ENCODE data around the gene CAMK1D.
"Not testable (repeated sequence)": the region's sequence is repeated elsewhere in the genome, so short reads cannot be mapped to it uniquely, and the experiment has no call there.

Gene CAMK1D

GRCh38 chr10:12327476-12327875, 21.9 kb upstream of the CAMK1D start:
- no peak overlapping the region for H3K4me3 ChIP-seq (ENCODE audit: low read length)
- no peak overlapping the region for H3K9ac ChIP-seq (ENCODE audit: low read length)
- no peaks in the 10 kb centered on the region for H3K9me3 ChIP-seq (ENCODE audit: control insufficient read depth, low read length)
- H3K4me1 ChIP-seq (ENCODE audit: control insufficient read depth, insufficient read depth, low read length), result no peaks in the 10 kb centered on the region
- no peaks in the 10 kb centered on the region for H3K27me3 ChIP-seq (ENCODE audit: control insufficient read depth, insufficient read depth, low read length)
- no peaks in the 10 kb centered on the region for H3K36me3 ChIP-seq (ENCODE audit: control insufficient read depth, insufficient read depth, low read length)

GRCh38 chr10:12328312-12328711, 21.0 kb upstream of the CAMK1D start:
- not testable (repeated sequence) for H3K9me3 ChIP-seq (ENCODE audit: control insufficient read depth, low read length); H3K36me3 ChIP-seq (ENCODE audit: control insufficient read depth, insufficient read depth, low read length); H3K9ac ChIP-seq (ENCODE audit: low read length); H3K27me3 ChIP-seq (ENCODE audit: control insufficient read depth, insufficient read depth, low read length); H3K4me1 ChIP-seq (ENCODE audit: control insufficient read depth, insufficient read depth, low read length); H3K4me3 ChIP-seq (ENCODE audit: low read length)

DNA sequence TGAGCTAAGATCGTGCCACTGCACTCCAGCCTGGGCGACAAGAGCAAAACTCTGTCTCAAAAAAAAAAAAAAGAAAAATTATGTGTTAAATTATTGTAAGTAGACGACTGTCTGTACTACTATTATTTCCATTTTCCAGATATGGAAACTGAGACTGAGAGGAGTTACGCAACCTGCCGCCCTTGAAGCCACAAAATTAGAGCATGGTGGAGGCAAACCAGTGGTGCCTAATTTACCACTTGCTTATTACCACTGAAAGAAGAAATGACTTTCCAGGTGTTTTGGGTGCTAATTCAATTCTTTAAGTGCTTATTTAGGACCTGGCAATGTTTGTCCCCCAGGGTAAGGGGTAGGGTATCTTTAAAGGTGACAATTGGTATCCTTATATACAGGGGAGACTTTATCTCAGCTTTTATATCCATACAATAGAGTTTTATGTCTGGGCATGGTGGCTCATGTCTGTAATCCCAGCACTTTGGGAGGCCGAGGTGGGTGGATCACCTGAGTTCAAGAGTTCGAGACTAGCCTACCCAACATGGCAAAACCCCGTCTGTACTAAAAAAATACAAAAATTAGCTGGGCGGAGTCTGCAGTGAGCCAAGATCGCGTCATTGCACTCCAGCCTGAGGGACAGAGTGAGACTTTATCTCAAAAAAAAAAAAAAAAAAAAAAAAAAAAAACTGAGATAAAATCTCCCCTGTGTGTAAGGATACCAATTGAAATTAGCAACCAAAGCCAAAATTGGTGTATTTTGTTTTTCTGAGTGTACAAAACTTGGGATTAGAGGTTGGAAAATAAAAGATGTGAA, 16.6 kb upstream of the CAMK1D start:
- no peak overlapping the region for H3K9ac ChIP-seq (ENCODE audit: low read length)
- no peaks in the 10 kb centered on the region for H3K36me3 ChIP-seq (ENCODE audit: control insufficient read depth, insufficient read depth, low read length)
- H3K4me1 ChIP-seq (ENCODE audit: control insufficient read depth, insufficient read depth, low read length), result peaks cover 7% of the 10 kb centered on the region
- no peaks in the 10 kb centered on the region for H3K9me3 ChIP-seq (ENCODE audit: control insufficient read depth, low read length)
- peaks cover 3% of the 10 kb centered on the region for H3K27me3 ChIP-seq (ENCODE audit: control insufficient read depth, insufficient read depth, low read length)
- H3K4me3 ChIP-seq (ENCODE audit: low read length), result no peak overlapping the region

GRCh38 chr10:12333380-12334185, 15.8 kb upstream of the CAMK1D start:
- H3K9ac ChIP-seq (ENCODE audit: low read length), result no peak overlapping the region
- peaks cover 3% of the 10 kb centered on the region for H3K27me3 ChIP-seq (ENCODE audit: control insufficient read depth, insufficient read depth, low read length)
- H3K4me1 ChIP-seq (ENCODE audit: control insufficient read depth, insufficient read depth, low read length), result peaks cover 7% of the 10 kb centered on the region
- H3K4me3 ChIP-seq (ENCODE audit: low read length), result no peak overlapping the region
- no peaks in the 10 kb centered on the region for H3K36me3 ChIP-seq (ENCODE audit: control insufficient read depth, insufficient read depth, low read length)
- no peaks in the 10 kb centered on the region for H3K9me3 ChIP-seq (ENCODE audit: control insufficient read depth, low read length)

GRCh38 chr10:12334186-12334530, 15.2 kb upstream of the CAMK1D start:
- Histone ChIP-seq H3K9me3 (ENCODE audit: control insufficient read depth, low read length) (no peaks in the 10 kb centered on the region), H3K4me3 (ENCODE audit: low read length) (no peak overlapping the region), H3K36me3 (ENCODE audit: control insufficient read depth, insufficient read depth, low read length) (no peaks in the 10 kb centered on the region), H3K27me3 (ENCODE audit: control insufficient read depth, insufficient read depth, low read length) (peaks cover 3% of the 10 kb centered on the region), H3K9ac (ENCODE audit: low read length) (no peak overlapping the region), H3K4me1 (ENCODE audit: control insufficient read depth, insufficient read depth, low read length) (peaks cover 7% of the 10 kb centered on the region)

DNA sequence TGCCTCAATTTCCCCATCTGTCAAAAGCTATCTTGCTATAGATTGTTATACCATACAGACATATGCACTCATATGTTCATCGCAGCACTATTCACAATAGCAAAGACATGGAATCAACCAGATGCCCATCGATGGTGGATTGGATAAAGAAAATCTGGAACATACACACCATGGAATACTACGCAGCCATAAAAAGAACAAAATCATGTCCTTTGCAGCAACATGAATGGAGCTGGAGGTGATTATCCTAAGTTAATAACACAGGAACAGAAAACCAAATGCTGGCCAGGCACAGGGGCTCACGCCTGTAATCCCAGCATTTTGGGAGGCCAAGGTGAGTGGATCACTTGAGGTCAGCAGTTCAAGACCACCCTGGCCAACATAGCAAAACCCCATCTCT, 14.2 kb upstream of the CAMK1D start:
- H3K27me3 ChIP-seq (ENCODE audit: control insufficient read depth, insufficient read depth, low read length), result not testable (repeated sequence)

GRCh38 chr10:12337453-12338372, 11.6 kb upstream of the CAMK1D start:
- Histone ChIP-seq H3K36me3 (ENCODE audit: control insufficient read depth, insufficient read depth, low read length) (no peaks in the 10 kb centered on the region), H3K9ac (ENCODE audit: low read length) (no peak overlapping the region), H3K27me3 (ENCODE audit: control insufficient read depth, insufficient read depth, low read length) (peaks cover 3% of the 10 kb centered on the region), H3K9me3 (ENCODE audit: control insufficient read depth, low read length) (no peaks in the 10 kb centered on the region), H3K4me3 (ENCODE audit: low read length) (no peak overlapping the region), H3K4me1 (ENCODE audit: control insufficient read depth, insufficient read depth, low read length) (peaks cover 7% of the 10 kb centered on the region)

More for the DNA sequence above, 14.2 kb upstream of the CAMK1D start:
- H3K4me1 ChIP-seq (ENCODE audit: control insufficient read depth, insufficient read depth, low read length); H3K4me3 ChIP-seq (ENCODE audit: low read length); H3K9ac ChIP-seq (ENCODE audit: low read length); H3K36me3 ChIP-seq (ENCODE audit: control insufficient read depth, insufficient read depth, low read length); H3K9me3 ChIP-seq (ENCODE audit: control insufficient read depth, low read length): not testable (repeated sequence)

- no peaks in the 10 kb centered on the region for H3K27me3 ChIP-seq (ENCODE audit: control insufficient read depth, insufficient read depth, low read length)
- no peak overlapping the region for H3K9ac ChIP-seq (ENCODE audit: low read length)
- no peak overlapping the region for H3K4me3 ChIP-seq (ENCODE audit: low read length)
- H3K36me3 ChIP-seq (ENCODE audit: control insufficient read depth, insufficient read depth, low read length), result no peaks in the 10 kb centered on the region
- H3K4me1 ChIP-seq (ENCODE audit: control insufficient read depth, insufficient read depth, low read length), result no peaks in the 10 kb centered on the region
- H3K9me3 ChIP-seq (ENCODE audit: control insufficient read depth, low read length), result no peaks in the 10 kb centered on the region
These were observed 10.4 kb upstream of the CAMK1D start for GRCh38 chr10:12338981-12339380.

DNA sequence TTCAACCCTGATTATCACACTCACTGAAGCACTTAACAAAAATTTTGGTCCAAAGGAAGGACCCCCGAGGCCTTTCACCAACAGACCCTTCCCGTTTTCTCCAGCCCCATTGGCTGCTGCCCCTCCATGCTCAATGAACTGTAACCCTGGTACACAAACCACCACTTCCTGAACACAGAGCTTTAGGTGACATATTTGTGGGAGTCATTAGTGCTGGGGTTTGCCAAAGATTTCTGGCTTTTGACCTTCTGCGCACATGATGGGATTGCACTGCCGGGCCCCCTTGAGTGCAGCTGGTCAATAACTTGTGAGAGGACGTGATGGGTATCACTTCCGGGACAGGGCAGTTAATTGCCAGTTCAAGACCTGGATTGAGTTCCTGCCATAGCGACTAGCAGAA, 9.0 kb upstream of the CAMK1D start:
- no peaks in the 10 kb centered on the region for H3K27me3 ChIP-seq (ENCODE audit: control insufficient read depth, insufficient read depth, low read length)
- no peak overlapping the region for H3K4me3 ChIP-seq (ENCODE audit: low read length)

GRCh38 chr10:12340937-12341336, 8.4 kb upstream of the CAMK1D start:
- H3K27me3 ChIP-seq (ENCODE audit: control insufficient read depth, insufficient read depth, low read length), result no peaks in the 10 kb centered on the region
- H3K9me3 ChIP-seq (ENCODE audit: control insufficient read depth, low read length), result no peaks in the 10 kb centered on the region
- no peaks in the 10 kb centered on the region for H3K4me1 ChIP-seq (ENCODE audit: control insufficient read depth, insufficient read depth, low read length)
- no peaks in the 10 kb centered on the region for H3K36me3 ChIP-seq (ENCODE audit: control insufficient read depth, insufficient read depth, low read length)
- no peak overlapping the region for H3K9ac ChIP-seq (ENCODE audit: low read length)
- H3K4me3 ChIP-seq (ENCODE audit: low read length), result no peak overlapping the region

More for the DNA sequence above, 9.0 kb upstream of the CAMK1D start:
- Histone ChIP-seq H3K4me1 (ENCODE audit: control insufficient read depth, insufficient read depth, low read length) (no peaks in the 10 kb centered on the region), H3K36me3 (ENCODE audit: control insufficient read depth, insufficient read depth, low read length) (no peaks in the 10 kb centered on the region), H3K9ac (ENCODE audit: low read length) (no peak overlapping the region), H3K9me3 (ENCODE audit: control insufficient read depth, low read length) (no peaks in the 10 kb centered on the region)

DNA sequence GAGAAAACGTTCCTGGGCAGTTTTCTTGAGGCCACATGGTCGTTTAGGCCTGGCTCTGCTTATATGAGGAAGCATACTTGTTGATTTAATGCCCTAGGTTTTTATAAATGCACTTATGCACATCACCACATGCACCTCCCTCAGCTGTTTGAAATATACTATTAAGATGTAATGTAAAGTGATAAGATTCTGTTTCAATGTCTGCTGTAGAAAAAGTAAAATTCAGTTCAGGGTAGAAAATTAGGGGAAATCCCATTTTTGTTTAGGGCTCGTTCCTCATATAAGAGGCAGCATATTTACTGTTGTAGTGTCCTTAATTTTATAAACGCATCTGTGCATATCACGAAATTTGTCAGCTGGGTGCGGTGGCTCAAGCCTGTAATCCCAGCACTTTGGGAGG, 7.8 kb upstream of the CAMK1D start:
- Histone ChIP-seq H3K36me3 (ENCODE audit: control insufficient read depth, insufficient read depth, low read length) (no peaks in the 10 kb centered on the region), H3K9ac (ENCODE audit: low read length) (no peak overlapping the region), H3K27me3 (ENCODE audit: control insufficient read depth, insufficient read depth, low read length) (no peaks in the 10 kb centered on the region), H3K4me1 (ENCODE audit: control insufficient read depth, insufficient read depth, low read length) (no peaks in the 10 kb centered on the region), H3K9me3 (ENCODE audit: control insufficient read depth, low read length) (no peaks in the 10 kb centered on the region), H3K4me3 (ENCODE audit: low read length) (no peak overlapping the region)
